ENCODE results near the gene IL11RA.

Gene IL11RA

DNA sequence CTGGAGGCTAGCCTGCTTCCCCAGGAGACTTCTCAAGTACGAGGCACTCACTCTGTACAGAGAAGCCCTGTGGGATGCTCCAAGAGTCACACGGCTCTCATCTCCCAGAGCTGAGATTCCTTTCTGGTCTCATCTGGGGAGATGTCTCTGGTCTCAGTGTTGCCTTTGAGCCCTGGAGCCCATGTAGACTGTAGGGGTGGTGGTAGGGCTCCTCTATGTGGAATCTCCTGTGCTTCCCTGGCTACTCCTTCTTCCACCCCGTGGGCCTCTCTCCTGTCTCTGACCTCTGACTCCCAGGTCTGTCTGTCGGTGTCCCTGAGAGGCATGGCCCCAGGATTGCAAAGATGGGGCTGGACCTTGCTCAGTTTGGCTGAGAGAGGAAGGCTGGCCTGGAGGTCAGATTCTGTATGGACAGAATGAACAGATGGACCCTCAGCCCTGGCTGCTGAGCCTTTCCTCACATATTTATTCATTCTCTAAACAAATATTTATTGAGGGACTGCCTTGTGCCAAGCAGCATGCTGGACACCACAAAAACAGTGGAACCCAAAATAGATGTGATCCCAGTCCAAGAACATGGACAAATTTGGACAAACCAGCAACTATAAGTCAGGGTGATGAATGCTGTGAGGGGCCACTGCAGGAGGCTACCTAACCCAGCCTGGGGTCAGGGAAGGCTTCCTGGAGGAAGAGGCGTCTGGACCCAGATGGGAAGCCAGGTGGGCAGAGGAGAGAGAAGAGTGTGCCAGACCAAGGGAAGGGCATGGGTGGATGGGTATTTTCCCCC is 36.5 kb downstream of the IL11RA start:
- no peak for DNase-seq

DNA sequence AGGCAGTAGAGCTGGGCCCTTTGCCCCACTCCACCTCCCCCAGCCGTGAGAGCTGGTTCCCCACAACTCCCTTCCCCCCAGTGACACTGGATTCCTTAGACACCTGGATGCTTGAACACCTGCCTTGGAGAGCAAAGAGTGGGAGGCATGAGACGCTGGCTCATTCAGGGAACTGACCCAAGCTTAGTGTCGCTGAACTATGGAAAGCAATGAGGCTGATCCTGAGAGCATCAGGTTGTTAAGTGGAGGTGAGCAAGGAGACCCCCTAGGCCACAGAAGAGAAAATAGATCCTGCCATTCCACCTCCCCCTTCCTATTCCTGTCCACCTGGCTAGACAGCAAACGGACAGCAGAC is 37.1 kb downstream of the IL11RA start:
- DNase-seq, result no peak

DNA sequence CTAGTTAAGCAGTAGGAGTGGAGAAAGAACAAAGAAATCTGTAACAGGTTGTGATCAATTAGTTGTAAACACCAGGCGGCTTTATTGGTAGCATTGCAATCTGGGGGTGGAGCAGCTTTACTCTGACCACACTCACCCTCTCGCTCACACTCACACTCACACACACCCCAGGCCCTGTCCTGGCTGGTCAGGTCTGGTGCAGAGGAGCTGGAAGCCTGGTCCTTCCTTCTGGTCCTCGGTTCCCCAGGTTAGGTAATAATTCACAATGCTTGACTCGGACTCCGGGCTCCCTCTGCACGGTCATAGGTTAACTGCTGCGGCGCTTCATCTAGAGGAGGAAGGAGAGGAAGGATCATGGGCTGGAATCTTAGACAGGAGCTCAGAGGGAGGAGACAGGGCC is 37.5 kb downstream of the IL11RA start:
- DNase-seq, result no peak

DNA sequence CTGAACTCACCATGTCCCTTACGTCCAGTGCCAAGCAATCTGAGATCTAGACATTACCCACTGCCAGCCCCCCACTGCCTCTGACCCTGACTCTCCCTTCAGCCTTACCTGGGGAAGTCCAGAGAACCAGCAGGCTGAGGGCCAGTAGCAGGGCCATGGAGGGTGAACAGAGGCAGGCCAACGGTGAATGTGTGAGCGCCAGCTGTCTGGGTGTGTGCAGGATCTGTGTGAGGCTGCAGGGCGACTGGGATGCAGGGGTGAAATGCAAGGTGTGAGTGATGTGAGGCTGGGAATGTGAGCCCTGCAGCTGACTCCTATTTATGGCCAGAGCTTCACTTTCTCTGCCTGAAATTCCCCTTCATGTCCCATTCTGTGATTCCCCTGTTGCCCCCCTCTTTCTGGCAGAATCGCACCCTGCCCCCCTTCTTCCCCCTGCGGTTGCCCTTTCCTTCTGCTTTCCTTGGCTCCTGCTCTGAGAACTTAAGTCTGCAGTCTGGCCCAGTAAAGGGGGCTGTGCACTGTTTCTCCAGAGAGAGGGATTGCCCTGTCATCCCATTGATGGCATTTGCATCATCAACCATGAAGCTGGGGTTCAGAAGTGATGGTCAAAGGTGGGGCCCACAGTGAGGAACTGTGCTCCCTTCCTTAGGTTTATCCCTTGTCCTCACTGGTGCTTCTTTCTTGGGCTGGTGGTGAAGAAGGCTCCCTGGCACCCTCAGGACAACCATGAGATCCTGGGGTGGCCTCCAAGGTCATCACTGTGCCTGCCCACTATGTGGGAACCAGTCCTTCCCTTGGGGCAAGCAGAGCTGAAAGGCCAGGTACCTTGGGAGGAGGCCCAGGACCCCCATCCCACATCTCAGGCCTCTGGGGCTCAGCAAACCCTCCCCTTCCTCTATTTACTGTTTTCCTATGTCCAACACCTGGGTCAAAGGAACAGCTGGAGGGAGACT is 39.3 kb downstream of the IL11RA start, which contains the start of gene CCL19:
Gene CCL19, minus strand, starts transcription at position 294 of the 953 bp plus-strand sequence. Its CDS starts 137 bp downstream, at position 157.
- no peak for DNase-seq

DNA sequence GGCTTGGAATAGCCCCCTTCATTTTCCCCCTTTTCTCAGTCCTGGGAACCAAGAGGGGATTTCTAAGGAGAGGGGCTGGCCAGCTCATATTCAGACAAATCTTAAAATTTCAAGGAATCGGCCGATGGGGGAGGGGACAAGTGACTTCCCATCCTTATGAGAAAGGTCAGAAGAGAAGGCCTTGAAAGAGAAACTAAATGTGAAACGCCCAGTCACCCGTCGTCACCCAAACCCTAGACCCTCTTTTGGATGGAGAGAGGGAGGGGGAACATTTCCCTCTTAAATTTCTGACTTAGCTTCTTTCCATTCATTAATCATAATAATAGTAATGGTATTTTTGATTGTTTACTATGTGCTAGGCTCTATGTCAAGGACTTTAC is 39.9 kb downstream of the IL11RA start:
- no peak for DNase-seq

DNA sequence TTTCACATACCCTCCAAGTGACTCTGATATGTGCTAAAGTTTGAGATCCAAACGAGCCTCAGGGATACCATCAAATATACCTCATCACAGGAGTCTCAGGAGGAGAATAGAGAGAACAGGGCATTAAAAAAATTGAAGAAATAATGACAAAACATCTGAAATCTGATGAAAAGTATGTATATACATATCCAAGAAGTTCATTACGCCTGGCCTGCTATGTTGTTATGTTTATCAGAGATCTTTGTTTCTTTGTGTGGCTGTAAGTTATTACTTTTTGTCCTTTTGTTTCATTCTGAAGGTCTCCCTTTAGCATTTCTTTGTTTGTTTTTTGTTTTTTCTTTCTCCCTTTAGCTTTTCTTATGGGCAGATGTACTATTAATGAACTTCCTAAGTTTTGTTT is 41.6 kb downstream of the IL11RA start:
- DNase-seq, result no peak

DNA sequence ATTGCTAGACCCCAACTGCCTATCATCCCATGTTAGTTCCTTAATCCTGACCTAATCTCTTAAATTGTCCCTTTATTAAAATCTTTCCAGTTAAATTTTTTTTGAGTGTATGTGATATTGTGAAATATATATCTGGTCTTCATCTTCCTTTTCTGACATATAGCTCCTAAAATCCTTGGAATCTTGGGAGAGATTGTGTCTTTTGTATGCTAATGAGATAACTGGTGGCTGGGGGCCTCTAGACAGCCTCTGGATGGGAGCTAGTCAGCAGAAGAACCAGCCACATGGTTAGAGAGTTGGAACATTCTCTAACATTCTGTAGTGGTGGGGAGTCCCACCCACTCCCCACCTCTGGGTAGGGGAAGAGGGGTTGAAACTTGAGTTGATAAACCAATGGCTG is 42.8 kb downstream of the IL11RA start:
- DNase-seq, result no peak

DNA sequence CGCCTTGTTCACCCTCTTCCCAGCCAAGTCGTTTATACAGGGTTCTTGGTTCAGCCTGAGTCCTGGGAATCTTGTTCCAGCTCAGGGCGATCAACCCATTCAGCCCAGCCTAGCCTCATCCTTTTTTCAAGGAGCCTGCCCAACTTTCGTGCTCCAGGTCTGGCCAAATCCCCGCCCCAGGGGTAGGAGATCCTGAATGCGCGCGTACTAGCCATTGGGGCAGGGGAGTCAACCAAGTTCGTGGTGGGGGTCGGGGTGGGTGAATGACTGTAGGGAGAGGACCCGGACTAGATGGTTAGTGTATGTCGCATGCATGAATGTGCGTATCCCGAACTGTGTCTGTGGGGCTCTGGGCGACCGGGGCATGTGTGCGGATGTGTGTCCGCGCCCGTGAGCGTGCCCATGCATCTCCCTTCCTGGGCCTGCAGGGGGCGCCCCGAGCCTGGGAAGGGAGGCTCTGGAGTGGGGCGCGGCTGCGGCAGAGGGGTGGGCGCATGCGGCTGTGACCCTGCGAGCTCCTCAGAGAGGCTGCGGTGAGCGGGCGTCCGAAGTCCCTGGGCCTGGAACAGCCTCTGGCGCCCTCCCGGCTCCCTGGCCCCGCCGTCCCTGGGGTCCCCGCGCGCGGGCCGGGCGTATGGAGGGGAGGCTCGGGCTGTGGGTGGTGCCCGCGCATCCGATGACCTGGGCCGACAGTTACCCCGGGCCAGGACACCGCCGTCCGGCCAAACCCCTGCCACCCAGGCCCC is 49.2 kb downstream of the IL11RA start:
- peak; percentile 5 for DNase-seq

DNA sequence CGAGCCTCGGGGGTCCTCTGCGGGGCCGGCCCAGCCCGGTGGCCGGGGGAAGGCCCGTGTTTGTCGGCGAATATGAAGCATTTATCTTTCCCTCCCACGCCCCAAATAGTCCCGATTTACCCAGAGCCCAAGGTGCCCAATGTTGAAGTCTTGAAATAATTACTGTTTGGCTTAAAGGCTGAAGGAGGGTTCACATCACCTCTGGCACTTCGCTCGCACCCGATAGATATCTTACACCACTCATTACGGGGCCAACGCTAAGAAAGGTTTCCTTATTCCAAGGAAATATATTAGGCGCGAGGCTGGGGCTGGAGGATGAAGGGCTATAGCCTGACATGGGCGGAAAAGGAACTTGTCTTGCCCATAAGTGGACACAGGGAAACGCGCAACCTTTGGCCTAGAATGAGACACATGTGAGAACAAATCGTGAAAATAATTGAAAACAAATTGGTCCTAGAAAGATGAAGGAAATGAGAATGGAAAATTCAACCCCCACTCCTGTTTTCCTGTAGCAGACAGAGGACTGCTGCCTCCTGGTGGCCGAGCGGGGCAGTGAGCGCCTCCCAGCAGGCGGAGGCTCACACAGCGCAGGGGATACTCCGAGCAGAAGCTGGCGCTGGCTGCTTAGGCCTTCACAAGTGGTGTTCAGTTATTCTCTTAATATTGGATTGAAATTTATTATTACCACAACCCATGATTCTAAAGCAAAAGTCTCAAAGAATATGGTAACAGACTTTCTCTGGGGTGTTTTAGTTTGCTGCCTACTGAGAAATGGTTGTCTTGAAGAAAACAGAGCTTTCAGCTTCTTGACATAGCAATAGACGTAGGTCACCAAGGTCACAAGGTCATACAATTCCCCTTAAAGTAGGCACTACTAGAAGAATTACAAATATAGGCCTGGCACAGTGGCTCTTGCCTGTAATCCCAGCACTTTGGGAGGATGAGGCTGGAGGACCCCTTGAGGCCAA is 50.1 kb downstream of the IL11RA start:
- DNase-seq, result peak; percentile 32

DNA sequence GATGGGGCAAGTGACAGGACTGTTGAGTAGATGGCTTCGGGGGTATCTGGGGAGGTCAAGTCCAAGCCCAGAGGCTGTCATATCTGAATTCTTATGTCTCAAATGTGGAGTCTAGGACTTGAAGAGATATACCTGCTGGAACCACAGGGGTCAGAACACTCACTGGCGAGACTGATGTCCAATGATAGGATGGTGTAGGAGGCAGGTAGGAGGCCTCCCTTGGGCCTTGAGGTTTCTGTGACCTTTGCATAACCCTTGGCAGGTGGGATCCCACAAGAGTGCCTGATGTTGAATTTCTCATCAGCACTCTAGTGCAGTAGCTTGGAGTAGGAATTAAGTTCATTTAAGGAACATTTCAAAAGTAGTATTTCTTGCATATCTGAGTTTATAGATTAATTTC is 55.1 kb downstream of the IL11RA start:
- no peak for DNase-seq

DNA sequence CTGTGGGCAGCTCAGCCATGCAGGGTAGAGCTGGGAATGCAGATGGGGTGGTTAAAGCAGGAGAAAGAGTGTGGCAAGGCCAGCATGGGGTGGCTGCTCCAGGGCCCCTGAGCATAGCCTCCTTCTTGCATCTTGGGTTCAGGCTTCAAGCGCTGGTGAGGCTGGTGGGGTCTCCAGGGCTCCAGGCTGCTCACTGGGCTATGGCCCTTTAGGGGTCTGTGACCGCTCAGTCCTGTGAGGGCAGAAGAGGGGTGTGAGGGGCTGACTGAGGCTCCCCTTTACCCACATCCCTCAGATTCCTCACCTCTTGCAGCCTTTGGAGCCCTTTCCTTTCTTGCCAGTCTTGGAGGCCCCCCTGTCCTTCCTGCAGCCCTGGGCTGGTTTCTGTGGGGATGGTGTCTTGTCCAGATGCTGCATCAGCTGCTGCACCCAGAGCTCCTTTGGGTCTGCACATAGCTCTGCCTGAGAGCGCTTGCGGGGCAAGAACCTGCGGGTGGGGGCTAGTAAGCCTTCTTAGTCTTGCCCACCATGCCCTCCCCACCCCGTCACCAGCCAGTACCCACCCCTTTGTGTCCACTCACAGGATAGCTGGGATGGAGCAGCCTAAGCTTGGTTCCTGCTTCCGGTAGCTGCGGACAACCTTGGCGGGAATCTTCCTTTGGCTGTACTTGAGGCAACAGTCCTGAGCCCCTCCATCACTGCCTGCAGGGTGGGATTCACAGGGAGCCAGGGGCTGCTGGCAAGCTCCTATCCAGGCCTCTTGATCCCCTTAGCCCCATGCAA is 57.4 kb downstream of the IL11RA start:
- no peak for DNase-seq

DNA sequence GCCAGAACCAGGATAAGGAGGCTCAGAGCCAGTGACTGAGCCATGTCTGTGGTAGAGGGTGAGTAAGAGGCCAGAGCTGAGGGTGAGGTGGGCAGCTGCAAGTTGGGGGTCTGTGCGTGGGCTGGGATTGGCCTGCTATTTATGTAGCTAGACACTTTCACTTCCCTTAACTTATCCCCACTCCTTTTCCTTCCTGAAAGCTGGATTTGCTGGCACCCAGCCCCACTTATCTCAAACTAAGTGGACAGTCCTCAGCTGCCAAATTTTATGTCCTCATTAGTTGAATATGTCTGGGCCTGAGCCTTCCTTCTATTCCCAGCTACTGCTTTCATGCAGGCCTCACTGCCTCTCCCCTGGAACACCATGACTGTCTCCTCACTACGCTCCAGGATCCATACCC is 58.0 kb downstream of the IL11RA start, which contains the start of gene CCL21:
Gene CCL21, minus strand, starts transcription at position 114 of the 400 bp plus-strand sequence. Its CDS starts 70 bp downstream, at position 44.
- peak; percentile 1 for DNase-seq

Measured in NCI-H226 (cell line).